Activated CD4-positive, alpha-beta T cell treated with anti-CD3 and anti-CD28 coated beads, Interleukin-2, amount 50 U/mL, for 16 hours (primary cell): ENCODE data around the gene AGL.
"Not testable (repeated sequence)": the region's sequence is repeated elsewhere in the genome, so short reads cannot be mapped to it uniquely, and the experiment has no call there.

Source experiments
- DNase-seq: peaks from one replicate; pipeline ENCODE4 v3.0.0-alpha.2; 2020

The AGL gene

DNA sequence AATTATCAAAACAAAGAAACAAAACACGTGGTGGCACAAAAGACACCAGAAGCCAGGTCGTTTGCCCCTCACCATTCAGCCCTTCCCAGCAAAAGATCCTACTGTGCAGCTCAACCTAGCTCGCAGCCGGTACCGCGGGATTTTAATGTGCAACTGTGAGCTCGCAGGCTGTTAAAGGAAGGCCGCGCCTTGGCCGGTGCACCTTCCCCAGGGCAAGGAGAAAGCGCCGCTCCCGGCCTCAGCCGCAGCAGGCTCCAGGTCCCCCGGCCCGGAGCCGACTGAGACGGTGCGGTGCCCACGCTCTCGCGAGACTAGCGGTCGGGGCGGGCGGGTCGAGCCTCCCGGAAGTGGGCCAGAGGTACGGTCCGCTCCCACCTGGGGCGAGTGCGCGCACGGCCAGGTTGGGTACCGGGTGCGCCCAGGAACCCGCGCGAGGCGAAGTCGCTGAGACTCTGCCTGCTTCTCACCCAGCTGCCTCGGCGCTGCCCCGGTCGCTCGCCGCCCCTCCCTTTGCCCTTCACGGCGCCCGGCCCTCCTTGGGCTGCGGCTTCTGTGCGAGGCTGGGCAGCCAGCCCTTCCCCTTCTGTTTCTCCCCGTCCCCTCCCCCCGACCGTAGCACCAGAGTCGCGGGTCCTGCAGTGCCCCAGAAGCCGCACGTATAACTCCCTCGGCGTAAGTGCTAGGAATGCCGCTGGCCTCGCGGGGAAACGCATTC, at the start of gene AGL:
Gene AGL, plus strand, starts transcription at position 618 of the 715 bp plus-strand sequence. CDS start 682 bp downstream, outside the sequence.
- peak; percentile 88 for DNase-seq

DNA sequence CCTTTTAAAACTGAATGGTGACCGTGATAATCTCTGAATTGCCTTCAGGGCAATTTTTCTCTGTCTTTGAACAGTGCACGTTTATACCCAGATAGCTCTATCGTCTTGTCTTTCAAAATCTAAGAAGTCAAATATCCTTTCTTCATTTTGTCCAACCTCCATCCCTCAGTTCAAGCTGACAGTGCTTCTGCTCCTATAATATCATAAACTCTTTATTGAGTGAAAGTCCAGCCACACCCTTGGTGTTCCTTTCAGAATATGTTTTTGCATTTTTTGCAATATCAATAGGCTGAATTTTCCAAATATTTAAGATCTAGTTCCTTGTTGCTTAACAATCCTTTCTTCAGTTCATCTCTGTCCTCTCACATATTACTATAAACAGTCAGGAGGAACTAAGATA, 48.6 kb upstream of the AGL start:
- no peak for DNase-seq

DNA sequence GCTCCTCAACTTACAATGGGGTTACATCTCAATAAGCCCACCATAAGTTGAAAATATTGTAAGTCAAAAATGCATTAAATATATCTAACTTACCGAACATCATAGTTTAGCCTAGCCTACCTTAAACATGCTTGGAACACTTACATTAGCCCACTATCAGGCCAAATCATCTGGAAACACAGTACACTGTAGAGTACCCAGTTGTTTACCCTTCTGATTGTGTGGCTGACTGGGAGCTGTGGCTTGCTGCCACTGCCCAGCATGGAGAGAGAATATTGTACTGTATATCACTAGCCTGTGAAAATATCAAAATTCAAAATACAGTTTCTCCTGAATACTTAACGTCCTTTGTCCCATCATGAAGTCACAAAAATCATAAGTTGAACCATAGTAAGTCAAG, 43.3 kb upstream of the AGL start:
- DNase-seq: no peak

DNA sequence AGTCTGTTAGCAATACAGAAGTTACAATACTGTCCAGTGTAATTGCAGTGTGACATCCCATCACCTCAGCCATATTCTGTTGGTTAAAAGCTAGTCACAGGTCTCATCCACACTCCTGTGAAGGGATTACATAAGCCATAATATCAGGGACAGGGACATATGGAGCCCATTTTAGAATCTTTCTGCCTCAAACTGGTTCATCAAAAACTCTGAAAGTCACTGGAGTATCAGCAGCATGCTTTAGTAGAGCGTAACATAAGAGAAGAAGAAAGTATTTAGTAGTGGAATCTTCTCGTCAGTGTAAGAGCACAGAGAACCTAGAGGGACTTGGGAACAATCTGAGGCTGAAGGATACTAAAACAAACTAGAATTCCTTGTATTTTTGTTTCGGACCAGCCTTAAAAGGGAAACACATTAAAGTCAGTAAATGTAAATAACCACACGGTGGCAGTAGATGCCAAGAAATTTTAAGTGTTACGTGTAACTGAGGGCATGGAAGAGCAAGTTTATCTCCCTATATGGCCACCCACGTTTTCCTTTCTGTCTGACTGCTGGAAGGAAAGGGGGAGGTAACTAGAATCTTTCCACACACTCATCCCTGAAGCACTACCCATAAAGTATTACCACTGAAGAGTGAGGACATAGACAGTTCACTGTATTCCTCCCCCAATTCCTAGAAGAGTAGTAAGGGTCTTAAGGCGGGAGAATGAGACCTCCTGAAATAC, 41.6 kb upstream of the AGL start:
- peak; percentile 80 for DNase-seq

DNA sequence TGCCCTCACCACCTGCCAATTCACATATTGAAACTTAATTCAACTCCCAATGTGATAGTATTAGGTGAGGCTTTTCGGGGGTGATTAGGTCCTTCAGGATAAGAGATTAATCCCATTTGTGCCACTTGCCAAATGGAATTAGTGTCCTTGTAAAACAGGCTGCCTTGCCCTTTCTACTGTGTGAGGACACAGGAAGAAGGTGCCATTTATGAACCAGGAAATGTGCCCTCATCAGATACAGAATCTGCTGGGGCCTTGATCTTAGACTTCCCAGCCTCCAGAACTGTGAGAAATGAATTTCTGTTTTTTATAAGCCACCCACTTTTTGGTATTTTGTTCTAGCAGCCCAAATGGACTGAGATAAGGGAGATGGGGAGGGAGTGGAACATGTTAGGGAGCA, 39.1 kb upstream of the AGL start:
- DNase-seq: no peak

DNA sequence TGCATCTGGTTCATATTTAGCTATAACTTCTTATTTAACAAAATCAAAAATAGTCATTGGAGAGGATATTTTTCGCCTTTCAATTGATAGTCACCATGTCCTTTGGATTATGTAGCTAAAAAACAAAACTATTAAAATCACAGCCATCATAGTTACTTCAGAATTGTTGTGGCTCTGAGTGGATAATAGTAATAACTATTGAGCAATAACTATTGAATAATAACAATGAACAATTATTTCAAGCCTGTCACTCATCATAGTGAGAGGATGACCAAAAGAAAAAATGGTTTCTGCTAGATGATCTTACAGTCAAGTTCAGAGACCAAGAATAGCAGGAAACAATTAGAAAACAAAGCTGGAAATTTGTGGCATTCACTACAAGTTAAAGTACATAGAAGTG, 38.4 kb upstream of the AGL start:
- DNase-seq: no peak

DNA sequence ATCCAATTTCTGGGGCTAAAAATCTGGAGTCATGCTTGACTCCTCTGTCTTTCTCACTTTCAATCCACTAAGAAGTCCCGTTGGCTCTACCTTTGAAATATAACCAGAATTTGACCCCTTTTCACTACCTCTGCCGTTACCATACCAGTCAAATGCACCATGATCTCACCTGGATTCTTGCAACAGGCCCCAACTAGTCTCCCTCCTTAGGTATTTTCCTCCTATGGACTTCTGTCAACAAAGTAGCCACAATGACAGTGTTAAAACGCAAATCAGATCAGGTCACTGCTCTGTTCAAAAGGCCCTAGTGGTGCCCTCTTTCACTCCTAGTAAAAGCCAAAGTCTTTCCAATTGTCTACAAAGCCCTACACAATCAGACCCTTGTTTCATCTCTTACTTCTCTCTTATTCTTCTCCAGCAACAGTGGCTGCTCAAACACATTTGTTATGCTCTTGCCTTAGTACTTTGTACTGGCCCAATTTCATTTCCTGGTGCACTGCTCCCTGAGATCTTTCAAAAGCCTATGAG, 35.7 kb upstream of the AGL start:
- DNase-seq: no peak

DNA sequence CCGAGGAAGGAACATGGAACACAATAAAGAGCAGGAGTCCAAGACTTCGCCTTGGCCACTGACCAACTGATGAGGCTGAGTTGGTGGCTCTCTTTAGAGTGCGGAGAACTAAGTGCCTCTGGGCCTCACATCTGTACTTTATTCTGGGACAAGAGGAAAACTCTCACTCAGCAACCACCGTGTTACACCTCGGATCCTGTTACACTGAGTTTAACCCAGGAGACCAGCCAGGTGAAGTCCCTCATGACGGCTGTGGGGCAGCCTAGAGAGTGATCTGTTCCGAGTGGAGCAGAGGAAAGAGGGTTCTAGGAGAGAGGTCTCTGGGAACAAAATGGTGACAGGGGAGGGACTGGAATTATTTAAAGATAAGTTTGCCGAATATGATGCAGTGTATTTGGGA, 33.5 kb upstream of the AGL start:
- no peak for DNase-seq

DNA sequence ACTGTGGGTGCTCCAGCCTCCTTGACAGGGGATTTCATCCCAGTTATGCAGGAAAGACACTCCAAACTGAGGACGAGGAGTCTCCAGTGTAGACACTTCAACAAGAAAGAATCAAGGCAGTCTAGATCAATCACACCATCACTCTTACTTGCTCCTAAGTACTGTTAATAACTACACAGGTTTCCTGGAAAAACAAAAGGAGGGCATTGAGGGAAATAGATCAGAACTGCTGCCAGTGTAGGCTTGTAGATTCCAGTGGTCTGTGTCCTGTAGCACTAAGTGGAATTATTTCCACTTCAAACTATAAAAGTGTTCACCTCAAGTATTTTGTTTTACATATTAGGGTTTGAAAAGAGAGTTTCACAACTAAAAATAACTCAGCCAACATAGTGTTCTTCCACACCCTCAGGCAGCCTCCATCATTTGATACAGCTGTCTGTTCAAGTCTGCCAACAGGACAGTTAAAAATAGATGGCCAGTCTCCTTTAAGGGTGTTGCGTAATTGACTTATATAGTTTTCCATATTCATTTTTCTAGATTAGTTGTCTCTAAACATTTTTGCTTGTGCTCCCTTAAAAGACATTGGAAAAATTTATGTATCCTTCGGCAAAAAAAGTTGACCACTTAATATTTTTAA, 32.0 kb upstream of the AGL start:
- no peak for DNase-seq

DNA sequence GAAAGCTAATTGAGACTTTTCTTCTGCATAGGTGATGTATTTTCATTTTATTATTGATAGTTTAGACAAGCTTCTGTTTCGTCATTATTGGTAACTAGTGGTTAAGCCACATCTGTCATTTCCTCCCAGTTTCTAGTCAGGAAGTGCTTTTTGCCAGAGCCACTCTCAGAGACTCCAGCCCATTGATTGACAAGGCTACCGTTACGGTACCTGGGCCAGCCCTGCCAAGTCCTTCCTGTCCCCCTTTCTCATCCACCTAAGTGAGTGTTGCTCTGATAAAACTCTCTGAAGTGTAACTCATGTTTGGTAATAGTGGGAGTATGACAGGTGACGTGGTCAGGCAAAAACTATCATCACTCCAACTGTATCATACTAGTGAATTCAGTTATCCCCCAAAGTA, 29.6 kb upstream of the AGL start:
- peak; percentile 72 for DNase-seq

DNA sequence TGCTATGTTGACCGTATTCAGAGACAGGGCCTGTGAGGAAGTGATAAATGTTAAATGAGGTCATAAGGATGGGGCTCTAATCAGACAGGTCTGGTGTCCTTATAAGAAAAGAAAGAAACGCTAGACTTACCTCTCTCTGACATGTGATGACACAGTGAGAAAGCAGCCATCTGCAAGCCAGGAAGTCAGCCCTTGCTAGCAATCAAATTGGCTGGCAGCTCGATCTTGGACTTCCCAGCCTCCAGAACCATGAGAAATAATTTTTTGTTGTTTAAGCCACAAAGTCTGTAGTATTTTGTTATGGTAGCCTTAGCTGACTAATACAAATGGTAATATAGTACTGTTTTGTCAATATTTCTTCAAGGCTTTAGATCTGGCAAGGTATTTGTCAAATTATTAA, 25.1 kb upstream of the AGL start:
- DNase-seq: no peak

DNA sequence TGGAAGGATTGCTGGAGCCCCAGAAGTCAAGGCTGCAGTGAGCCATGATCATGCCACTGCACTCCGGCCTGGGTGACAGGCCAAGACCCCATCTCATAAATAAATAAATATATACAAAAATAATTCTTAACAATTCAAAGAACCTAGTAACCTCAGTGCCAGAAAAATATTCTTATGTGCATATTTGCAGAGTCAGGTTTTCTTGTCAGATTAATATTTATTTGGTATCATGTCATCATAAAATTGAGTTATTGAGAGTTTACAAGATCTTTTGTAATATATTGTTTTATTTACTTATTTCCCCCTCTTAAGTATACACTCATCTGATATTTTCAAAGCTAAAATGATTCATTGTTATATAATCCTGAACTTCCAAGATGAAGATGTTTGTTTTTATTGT, 24.5 kb upstream of the AGL start:
- no peak for DNase-seq

DNA sequence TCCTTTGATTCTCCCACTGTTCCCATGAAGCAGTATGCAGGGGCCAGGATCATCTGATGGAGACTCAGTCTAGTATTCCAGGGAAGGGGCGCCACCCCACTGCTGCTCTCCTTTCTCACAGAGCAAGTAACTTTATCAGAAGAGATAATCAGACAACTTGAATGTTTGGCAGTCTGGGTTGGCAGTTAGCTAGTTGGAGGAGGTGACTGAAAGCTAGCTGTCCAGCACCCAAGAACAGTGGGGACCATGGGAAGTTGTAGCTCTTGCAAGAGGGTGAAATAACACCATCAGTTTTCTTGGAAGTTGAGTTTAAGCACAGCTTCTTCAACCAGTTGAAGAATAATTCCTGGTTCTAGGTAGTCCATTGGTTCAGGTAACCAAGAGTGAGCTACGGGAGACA, 22.2 kb upstream of the AGL start:
- no peak for DNase-seq

DNA sequence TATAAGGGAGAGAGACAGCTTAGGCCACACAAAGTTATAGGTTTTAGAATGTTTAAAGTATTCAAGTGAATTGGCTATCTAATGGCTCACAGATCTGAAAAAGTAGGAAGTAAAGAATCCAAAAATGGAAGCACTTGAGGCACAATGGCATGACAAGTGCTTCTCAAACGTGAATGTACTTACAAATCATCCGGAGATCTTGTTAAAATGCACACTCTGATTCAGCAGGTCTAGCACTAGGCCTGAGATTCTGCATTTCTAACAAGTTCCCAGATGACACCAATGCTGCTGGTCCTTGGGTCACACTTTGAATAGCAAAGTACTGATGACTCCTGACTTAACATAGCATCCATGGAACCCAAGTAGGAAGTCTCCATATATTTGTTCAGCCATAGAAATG, 20.9 kb upstream of the AGL start:
- no peak for DNase-seq

DNA sequence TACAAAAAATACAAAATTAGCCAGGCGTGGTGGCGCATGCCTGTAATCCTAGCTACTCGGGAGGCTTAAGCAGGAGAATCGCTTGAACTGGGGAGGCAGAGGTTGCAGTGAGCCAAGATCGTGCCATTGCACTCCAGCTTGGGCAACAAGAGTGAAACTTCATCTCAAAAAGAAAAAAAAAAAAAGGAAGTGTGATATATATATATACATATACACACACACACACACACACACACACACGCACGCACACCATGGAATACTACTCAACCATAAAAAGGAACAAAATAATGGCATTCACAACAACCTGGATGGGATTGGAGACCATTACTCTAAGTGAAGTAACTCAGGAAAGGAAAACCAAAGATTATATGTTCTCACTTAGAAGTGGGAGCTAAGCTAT, 16.2 kb upstream of the AGL start:
- not testable (repeated sequence) for DNase-seq

DNA sequence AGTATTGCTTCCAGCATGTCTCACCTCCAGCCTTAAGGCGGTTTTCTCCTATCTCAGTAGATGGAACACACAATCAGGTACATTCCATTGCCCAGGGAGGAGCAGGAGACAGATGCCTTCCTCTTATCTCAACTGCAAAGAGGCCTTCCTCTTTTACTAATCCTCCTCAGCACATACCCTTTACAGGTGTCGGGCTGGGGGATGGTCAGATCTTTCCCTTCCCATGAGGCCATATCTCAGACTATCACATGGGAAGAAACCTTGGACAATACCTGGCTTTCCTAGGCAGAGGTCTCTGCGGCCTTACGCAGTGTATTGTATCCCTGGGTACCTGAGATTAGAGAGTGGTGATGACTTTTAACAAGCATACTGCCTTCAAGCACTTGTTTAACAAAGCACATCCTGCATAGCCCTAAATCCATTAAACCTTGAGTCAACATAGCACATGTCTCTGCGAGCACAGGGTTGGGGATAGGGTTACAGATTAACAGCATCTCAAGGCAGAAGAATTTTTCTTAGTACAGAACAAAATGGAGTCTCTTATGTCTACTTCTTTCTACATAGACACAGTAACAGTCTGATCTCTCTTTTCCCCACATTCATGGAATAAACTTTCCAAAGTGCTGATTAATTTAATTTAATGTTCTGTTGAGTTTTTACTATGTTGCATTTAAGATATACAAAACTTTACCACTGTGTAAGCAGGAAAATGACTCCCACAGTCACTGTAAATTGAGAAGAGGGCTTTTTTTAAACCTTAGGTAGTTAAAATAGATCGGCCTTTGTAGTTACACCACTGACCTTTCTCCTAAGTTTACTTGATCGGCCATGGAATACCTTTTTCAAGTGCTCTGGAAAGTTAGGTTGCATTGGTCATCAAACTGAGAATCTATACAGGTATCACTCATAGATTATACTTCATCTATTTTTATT, 13.7 kb upstream of the AGL start:
- not testable (repeated sequence) for DNase-seq

DNA sequence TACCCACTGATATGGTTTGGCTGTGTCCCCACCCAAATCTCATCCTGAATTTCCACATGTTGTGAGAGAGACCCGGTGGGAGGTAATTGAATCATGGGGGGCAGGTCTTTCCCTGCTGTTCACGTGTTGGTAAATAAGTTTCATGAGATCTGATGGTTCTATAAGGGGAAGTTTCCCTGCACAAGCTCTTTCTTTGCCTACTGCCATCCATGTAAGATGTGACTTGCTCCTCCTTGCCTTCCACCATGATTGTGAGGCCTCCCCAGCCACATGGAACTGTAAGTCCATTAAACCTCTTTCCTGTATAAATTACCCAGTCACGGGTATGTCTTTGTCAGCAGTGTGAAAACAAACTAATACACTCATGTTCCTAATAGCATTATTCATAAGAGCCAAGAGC, 9.8 kb upstream of the AGL start:
- not testable (repeated sequence) for DNase-seq

DNA sequence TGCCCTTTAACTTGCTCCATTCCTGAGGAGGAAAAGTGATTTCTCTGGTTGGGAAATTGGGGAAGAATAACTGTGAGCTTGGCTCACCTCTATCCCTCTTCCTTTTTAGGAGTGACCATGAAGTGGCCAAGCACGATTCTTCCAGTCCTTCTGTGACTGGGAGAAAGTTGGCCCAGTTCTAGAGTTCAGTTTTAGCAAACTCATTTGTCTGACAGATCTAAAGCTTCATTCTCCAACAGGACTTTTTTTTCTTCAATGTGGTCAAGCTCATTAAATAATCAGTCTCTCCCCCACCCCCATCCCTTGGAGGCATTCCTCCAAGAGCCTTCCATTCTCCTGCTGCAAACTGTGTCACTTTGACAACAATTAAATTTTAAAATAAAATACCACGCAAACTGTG, 6.4 kb upstream of the AGL start:
- no peak for DNase-seq

DNA sequence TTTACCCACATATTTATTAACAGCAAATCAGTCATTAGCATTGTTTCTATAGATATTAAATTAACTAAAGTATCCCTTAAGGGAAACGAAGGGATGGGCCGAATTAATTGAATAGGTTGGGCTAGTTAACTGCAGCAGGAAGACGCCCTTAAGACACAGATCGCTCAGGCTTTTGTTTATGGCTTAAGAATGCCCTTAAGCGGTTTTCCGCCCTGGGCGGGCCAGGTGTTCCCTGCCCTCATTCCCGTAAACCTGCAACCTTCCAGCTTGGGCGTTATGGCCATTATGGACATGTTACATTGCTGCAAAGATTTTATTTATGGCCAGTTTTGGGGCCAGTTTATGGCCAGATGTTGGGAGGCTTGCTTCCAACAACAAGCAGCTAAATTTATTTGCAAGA, 5.0 kb upstream of the AGL start:
- DNase-seq: not testable (repeated sequence)

DNA sequence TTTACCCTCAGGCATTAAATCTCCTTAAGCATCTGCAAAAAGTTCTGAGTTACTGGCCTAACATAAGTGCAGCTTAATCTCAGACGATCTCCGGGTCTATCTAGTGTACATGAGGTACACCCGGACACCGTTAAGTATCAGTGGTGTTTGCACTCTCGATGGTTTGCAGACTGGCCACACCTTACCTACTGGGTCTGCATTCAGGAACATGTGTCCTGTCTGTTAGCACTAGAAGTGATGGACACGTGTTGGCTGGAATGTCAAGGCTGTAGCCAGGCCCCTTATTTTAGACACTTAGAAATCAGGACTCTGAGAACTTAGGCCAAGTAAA, 783 bp upstream of the AGL start:
- no peak for DNase-seq

DNA sequence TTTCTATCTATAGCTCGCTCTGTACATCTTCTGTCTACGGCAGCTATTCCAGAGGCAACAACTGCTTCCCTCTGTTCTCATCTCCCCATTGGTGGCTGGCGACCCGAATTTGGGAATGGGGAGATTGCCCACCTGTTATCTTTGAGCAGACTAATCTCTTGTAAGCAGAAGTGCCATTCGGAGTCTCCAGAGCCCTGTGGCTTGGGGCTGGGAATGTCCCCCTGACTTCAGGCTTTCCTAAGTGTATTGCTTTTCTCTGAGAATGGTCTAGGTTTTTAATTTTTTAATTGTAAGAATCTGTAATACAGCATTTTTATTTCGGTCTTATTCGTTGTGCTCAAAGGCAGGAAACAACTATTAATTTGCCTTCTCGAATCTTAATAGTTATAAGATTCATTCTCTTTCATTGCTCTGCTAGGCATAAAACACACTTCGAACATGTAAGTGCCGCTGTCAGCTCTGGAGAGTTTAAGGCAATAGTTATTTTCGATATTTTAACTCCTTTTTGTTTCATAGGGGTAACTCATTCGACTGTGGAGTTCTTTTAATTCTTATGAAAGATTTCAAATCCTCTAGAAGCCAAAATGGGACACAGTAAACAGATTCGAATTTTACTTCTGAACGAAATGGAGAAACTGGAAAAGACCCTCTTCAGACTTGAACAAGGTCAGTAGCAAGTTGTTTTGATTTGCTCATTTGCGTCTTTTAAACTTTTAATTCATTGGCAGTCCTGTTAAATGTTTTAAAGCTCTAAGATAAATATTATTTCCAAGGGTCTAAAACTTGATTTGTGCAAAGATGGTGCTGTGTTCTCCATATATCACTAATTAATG, 514 bp downstream of the AGL start:
- no peak for DNase-seq

DNA sequence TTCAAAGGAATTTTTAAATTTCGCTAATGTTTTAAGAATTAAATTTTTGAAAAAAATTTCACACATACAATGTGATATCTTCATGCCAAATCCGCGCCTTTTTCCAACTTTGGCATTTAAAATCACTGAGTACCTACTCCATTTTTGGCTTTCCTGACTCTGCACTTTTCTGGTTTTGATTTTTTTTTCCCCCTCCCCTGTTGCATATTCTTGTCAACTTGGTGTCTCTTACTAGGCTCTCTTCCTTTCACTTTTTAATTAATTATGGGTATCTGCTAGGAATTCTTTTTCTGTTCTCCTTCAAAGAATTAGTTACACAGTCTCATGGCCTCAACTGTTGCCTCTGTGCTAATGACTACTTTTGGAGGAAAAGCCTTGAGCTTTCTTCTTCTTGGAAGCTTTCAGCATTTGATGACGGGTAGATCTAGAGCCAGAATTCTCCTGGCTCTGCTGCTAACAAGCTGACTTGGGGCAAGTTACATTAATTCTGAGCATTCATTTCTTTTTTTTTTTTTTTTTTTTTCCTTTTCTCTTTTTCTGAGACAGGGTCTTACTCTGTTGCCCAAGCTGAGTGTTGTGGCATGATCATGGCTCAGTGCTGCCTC, 1.8 kb downstream of the AGL start:
- no peak for DNase-seq
